Measurements from ENCODE around the gene UGT2B10. TPM values are rescaled to one million over a fixed set of nuclear protein-coding genes. Genes with fewer than 3 reads are reported as not detected.
"Not testable (repeated sequence)": the region's sequence is repeated elsewhere in the genome, so short reads cannot be mapped to it uniquely, and the experiment has no call there.

The UGT2B10 gene
- total RNA-seq = not detected

GRCh38 chr4:68815617-68816409 lies at the start of gene UGT2B10:
TSS of gene UGT2B10 (plus strand) at chr4:68815994. CDS start at chr4:68816020, 26 bp downstream.
- intact Hi-C loops (cut with DNase I); ATAC-seq; DNase-seq: not testable (repeated sequence)

GRCh38 chr4:68771836-68772235 lies 44.0 kb upstream of the UGT2B10 start:
- H3K9me3 ChIP-seq; H3K27ac ChIP-seq; ATAC-seq; H3K36me3 ChIP-seq (replicated peaks in 1 of 2; ENCODE audit: insufficient read depth in 1 of 2, low read depth in 2 of 2); H3K27me3 ChIP-seq; intact Hi-C loops (cut with DNase I); DNase-seq; H3K4me3 ChIP-seq: not testable (repeated sequence)
- H3K4me1 ChIP-seq = peaks cover 15% of the 10 kb centered on the region

More at GRCh38 chr4:68815617-68816409, at the start of gene UGT2B10:
- not testable (repeated sequence) for H3K4me1 ChIP-seq; H3K36me3 ChIP-seq (replicated peaks in 1 of 2; ENCODE audit: insufficient read depth in 1 of 2, low read depth in 2 of 2); H3K27me3 ChIP-seq; H3K9me3 ChIP-seq; H3K4me3 ChIP-seq; H3K27ac ChIP-seq
- WGBS, 2 donors = 47 to 60% methylated on average over 4 of the region's 4 CpGs

GRCh38 chr4:68773699-68774098 lies 42.1 kb upstream of the UGT2B10 start:
- intact Hi-C loops (cut with DNase I) = no loop called here
- H3K9me3 ChIP-seq = no peaks in the 10 kb centered on the region
- H3K36me3 ChIP-seq (replicated peaks in 1 of 2; ENCODE audit: insufficient read depth in 1 of 2, low read depth in 2 of 2) = no peaks in the 10 kb centered on the region
- DNase-seq (no peak), ATAC-seq (no peak)
- H3K27ac ChIP-seq = no peak overlapping the region
- H3K4me1 ChIP-seq = peaks cover 19% of the 10 kb centered on the region
- no peaks in the 10 kb centered on the region for H3K27me3 ChIP-seq
- no peak overlapping the region for H3K4me3 ChIP-seq
- 84 to 95% methylated on average over 5 of the region's 5 CpGs for WGBS, 2 donors
- TF ChIP-seq CTCF (IDR thresholded peaks at IDR 0.05) = no peak
- TF ChIP-seq POLR2A (IDR thresholded peaks at IDR 0.05) = no peak

- DNase-seq = no peak
- no peak overlapping the region for H3K4me3 ChIP-seq
- H3K4me1 ChIP-seq = peaks cover 16% of the 10 kb centered on the region
- H3K27ac ChIP-seq = no peak overlapping the region
- intact Hi-C loops (cut with DNase I) = no loop called here
- no peaks in the 10 kb centered on the region for H3K9me3 ChIP-seq
- H3K36me3 ChIP-seq (replicated peaks in 1 of 2; ENCODE audit: insufficient read depth in 1 of 2, low read depth in 2 of 2) = no peaks in the 10 kb centered on the region
- ATAC-seq = no peak
- 50 to 52% methylated on average over 1 of the region's 1 CpG for WGBS, 2 donors
- TF ChIP-seq POLR2A (IDR thresholded peaks at IDR 0.05) (no peak), CTCF (IDR thresholded peaks at IDR 0.05) (no peak)
- H3K27me3 ChIP-seq = no peaks in the 10 kb centered on the region
Measured at GRCh38 chr4:68780232-68780631, 35.6 kb upstream of the UGT2B10 start.

GRCh38 chr4:68797048-68797447 lies 18.7 kb upstream of the UGT2B10 start:
- Histone ChIP-seq H3K4me3 (no peak overlapping the region), H3K27ac (peak overlapping the region in 3 of 4 donors; percentile 32 to 67 (median 57)), H3K27me3 (peaks cover 0 to 3% of the 10 kb centered on the region in 2 donors), H3K36me3 (replicated peaks in 1 of 2; ENCODE audit: insufficient read depth in 1 of 2, low read depth in 2 of 2) (no peaks in the 10 kb centered on the region), H3K9me3 (no peaks in the 10 kb centered on the region), H3K4me1 (peaks cover 30% of the 10 kb centered on the region)
- DNase-seq (no peak), ATAC-seq (no peak)
- 37 to 41% methylated on average over 1 of the region's 1 CpG for WGBS, 2 donors
- TF ChIP-seq CTCF (IDR thresholded peaks at IDR 0.05) (no peak), POLR2A (IDR thresholded peaks at IDR 0.05) (no peak)
- intact Hi-C loops (cut with DNase I) = no loop called here

- Histone ChIP-seq H3K27me3 (peaks cover 0 to 3% of the 10 kb centered on the region in 2 donors), H3K27ac (peak overlapping the region in 3 of 4 donors; percentile 32 to 67 (median 57)), H3K36me3 (replicated peaks in 1 of 2; ENCODE audit: insufficient read depth in 1 of 2, low read depth in 2 of 2) (no peaks in the 10 kb centered on the region), H3K9me3 (no peaks in the 10 kb centered on the region), H3K4me3 (no peak overlapping the region), H3K4me1 (peaks cover 30% of the 10 kb centered on the region)
- TF ChIP-seq POLR2A (IDR thresholded peaks at IDR 0.05) = no peak
- no peak for TF ChIP-seq CTCF (IDR thresholded peaks at IDR 0.05)
- WGBS, 2 donors = 22 to 26% methylated on average over 3 of the region's 3 CpGs
- ATAC-seq (peak; percentile 75), DNase-seq (peak in 1 of 4 donors; percentile 8)
- intact Hi-C loops (cut with DNase I) = no loop called here
Measured at GRCh38 chr4:68797618-68798017, 18.2 kb upstream of the UGT2B10 start.

Measured in body of pancreas (tissue), 4 donors.